ENCODE measurements around the gene HES1. TPM values are rescaled to one million over a fixed set of nuclear protein-coding genes. Genes with fewer than 3 reads are reported as not detected.
"Not testable (repeated sequence)": the region's sequence is repeated elsewhere in the genome, so short reads cannot be mapped to it uniquely, and the experiment has no call there.

Gene HES1
- total and polyA plus RNA-seq, 5 donors from 2014 or later = 0.17 to 10.5 (median 0.71) TPM; not detected in 2

DNA sequence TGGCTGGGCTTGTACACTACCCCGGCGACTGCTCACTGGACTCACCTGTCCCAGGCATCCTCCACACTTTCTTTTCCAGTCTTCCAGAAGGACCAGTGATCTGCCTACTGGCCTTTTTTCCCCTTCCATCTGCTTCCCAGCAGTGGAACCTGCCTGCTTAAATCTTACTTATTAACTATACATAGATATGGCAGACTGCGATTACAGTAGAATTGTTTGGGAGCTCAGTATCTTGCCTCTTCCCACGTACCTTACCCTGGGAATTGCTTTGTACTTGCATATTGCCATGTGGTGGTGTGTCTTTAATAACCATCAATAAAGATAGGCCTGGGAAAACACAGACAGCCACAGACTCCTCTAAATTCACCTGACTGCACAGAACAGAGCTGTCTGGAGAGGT, 11.8 kb upstream of the HES1 start:
- ATAC-seq (ENCODE audit: low read depth in 2 of 2) = no peak

GRCh38 chr3:194125442-194125841, 10.5 kb upstream of the HES1 start:
- Histone ChIP-seq H3K4me1 (ENCODE audit: control insufficient read depth, insufficient read depth, low read length, poor library complexity, severe bottlenecking) (no peaks in the 10 kb centered on the region), H3K36me3 (ENCODE audit: control insufficient read depth, insufficient read depth, low read length) (no peaks in the 10 kb centered on the region), H3K27ac (ENCODE audit: insufficient read depth, low read length, poor library complexity, severe bottlenecking) (no peak overlapping the region), H3K27me3 (ENCODE audit: control insufficient read depth, insufficient read depth, low read length) (peaks cover 7% of the 10 kb centered on the region), H3K4me3 (ENCODE audit: low read depth, low read length) (no peak overlapping the region), H3K9me3 (ENCODE audit: control insufficient read depth in 2 of 2, low read length in 2 of 2) (no peaks in the 10 kb centered on the region)
- no peak for ATAC-seq (ENCODE audit: low read depth in 2 of 2)
- no peak overlapping the region for H3K4me3 Mint-ChIP-seq
- H3K9me3 Mint-ChIP-seq = no peaks in the 10 kb centered on the region
- peaks cover 54% of the 10 kb centered on the region for H3K27me3 Mint-ChIP-seq
- DNase-seq = no peak
- peaks cover 0 to 4% (median 0%) of the 10 kb centered on the region in 4 donors for H3K4me1 Mint-ChIP-seq
- no peak overlapping the region for H3K27ac Mint-ChIP-seq
- no peaks in the 10 kb centered on the region for H3K36me3 Mint-ChIP-seq

More for the DNA sequence above, 11.8 kb upstream of the HES1 start:
- no peaks in the 10 kb centered on the region for H3K36me3 Mint-ChIP-seq
- Histone ChIP-seq H3K36me3 (ENCODE audit: control insufficient read depth, insufficient read depth, low read length) (no peaks in the 10 kb centered on the region), H3K4me1 (ENCODE audit: control insufficient read depth, insufficient read depth, low read length, poor library complexity, severe bottlenecking) (no peaks in the 10 kb centered on the region), H3K27ac (ENCODE audit: insufficient read depth, low read length, poor library complexity, severe bottlenecking) (no peak overlapping the region), H3K27me3 (ENCODE audit: control insufficient read depth, insufficient read depth, low read length) (peaks cover 7% of the 10 kb centered on the region), H3K9me3 (ENCODE audit: control insufficient read depth in 2 of 2, low read length in 2 of 2) (no peaks in the 10 kb centered on the region), H3K4me3 (ENCODE audit: low read depth, low read length) (no peak overlapping the region)
- DNase-seq = no peak
- no peaks in the 10 kb centered on the region for H3K9me3 Mint-ChIP-seq
- H3K4me3 Mint-ChIP-seq = no peak overlapping the region
- peaks cover 61% of the 10 kb centered on the region for H3K27me3 Mint-ChIP-seq
- H3K27ac Mint-ChIP-seq = no peak overlapping the region
- no peaks in the 10 kb centered on the region for H3K4me1 Mint-ChIP-seq

GRCh38 chr3:194126790-194127189, 9.2 kb upstream of the HES1 start:
- H3K27ac ChIP-seq (ENCODE audit: insufficient read depth, low read length, poor library complexity, severe bottlenecking) = no peak overlapping the region
- peak overlapping the region in 1 of 4 donors; percentile 34 for H3K4me3 Mint-ChIP-seq
- no peak overlapping the region for H3K4me3 ChIP-seq (ENCODE audit: low read depth, low read length)
- H3K9me3 Mint-ChIP-seq = no peaks in the 10 kb centered on the region
- ATAC-seq (ENCODE audit: low read depth in 2 of 2) (no peak), DNase-seq (no peak)
- peaks cover 12% of the 10 kb centered on the region for H3K4me1 ChIP-seq (ENCODE audit: control insufficient read depth, insufficient read depth, low read length, poor library complexity, severe bottlenecking)
- no peaks in the 10 kb centered on the region for H3K36me3 Mint-ChIP-seq
- H3K9me3 ChIP-seq (ENCODE audit: control insufficient read depth in 2 of 2, low read length in 2 of 2) = no peaks in the 10 kb centered on the region
- no peak overlapping the region for H3K27ac Mint-ChIP-seq
- H3K4me1 Mint-ChIP-seq = peaks cover 0 to 14% (median 10%) of the 10 kb centered on the region in 4 donors
- H3K36me3 ChIP-seq (ENCODE audit: control insufficient read depth, insufficient read depth, low read length) = no peaks in the 10 kb centered on the region
- H3K27me3 Mint-ChIP-seq = peaks cover 60% of the 10 kb centered on the region
- H3K27me3 ChIP-seq (ENCODE audit: control insufficient read depth, insufficient read depth, low read length) = peaks cover 7% of the 10 kb centered on the region

- Histone ChIP-seq H3K27ac (ENCODE audit: insufficient read depth, low read length, poor library complexity, severe bottlenecking) (no peak overlapping the region), H3K36me3 (ENCODE audit: control insufficient read depth, insufficient read depth, low read length) (no peaks in the 10 kb centered on the region), H3K4me1 (ENCODE audit: control insufficient read depth, insufficient read depth, low read length, poor library complexity, severe bottlenecking) (peaks cover 12% of the 10 kb centered on the region), H3K4me3 (ENCODE audit: low read depth, low read length) (no peak overlapping the region), H3K27me3 (ENCODE audit: control insufficient read depth, insufficient read depth, low read length) (peaks cover 6% of the 10 kb centered on the region), H3K9me3 (ENCODE audit: control insufficient read depth in 2 of 2, low read length in 2 of 2) (no peaks in the 10 kb centered on the region)
- DNase-seq = no peak
- no peak overlapping the region for H3K27ac Mint-ChIP-seq
- peaks cover 69% of the 10 kb centered on the region for H3K27me3 Mint-ChIP-seq
- H3K36me3 Mint-ChIP-seq = no peaks in the 10 kb centered on the region
- ATAC-seq (ENCODE audit: low read depth in 2 of 2) = no peak
- H3K4me3 Mint-ChIP-seq = no peak overlapping the region
- H3K4me1 Mint-ChIP-seq = peaks cover 2 to 24% (median 15%) of the 10 kb centered on the region in 4 donors
- H3K9me3 Mint-ChIP-seq = peaks cover 0 to under 1% (median 0%) of the 10 kb centered on the region in 7 donors
Observed at GRCh38 chr3:194128202-194128918, 7.6 kb upstream of the HES1 start.

DNA sequence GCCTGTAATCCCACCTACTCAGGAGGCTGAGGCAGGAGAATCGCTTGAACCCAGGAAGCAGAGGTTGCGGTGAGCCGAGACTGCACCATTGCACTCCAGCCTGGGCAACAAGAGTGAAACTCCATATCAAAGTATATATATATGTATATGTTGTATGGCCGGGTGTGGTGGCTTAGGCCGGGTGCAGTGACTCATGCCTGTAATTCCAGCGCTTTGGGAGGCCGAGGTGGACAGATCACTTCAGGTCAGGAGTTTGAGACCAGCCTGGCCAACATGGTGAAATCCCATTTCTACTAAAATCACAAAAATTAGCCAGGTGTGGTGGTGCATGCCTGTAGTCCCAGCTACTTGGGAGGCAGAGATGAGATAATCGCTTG, 7.0 kb upstream of the HES1 start:
- not testable (repeated sequence) for H3K4me3 ChIP-seq (ENCODE audit: low read depth, low read length); H3K27ac ChIP-seq (ENCODE audit: insufficient read depth, low read length, poor library complexity, severe bottlenecking); H3K27ac Mint-ChIP-seq; ATAC-seq (ENCODE audit: low read depth in 2 of 2); H3K36me3 ChIP-seq (ENCODE audit: control insufficient read depth, insufficient read depth, low read length); H3K9me3 ChIP-seq (ENCODE audit: control insufficient read depth in 2 of 2, low read length in 2 of 2); H3K9me3 Mint-ChIP-seq; DNase-seq; H3K27me3 ChIP-seq (ENCODE audit: control insufficient read depth, insufficient read depth, low read length); H3K36me3 Mint-ChIP-seq; H3K4me3 Mint-ChIP-seq
- Mint-ChIP-seq H3K4me1 (peaks cover 5 to 28% (median 19%) of the 10 kb centered on the region in 4 donors), H3K27me3 (peaks cover 68% of the 10 kb centered on the region)
- peaks cover 17% of the 10 kb centered on the region for H3K4me1 ChIP-seq (ENCODE audit: control insufficient read depth, insufficient read depth, low read length, poor library complexity, severe bottlenecking)

DNA sequence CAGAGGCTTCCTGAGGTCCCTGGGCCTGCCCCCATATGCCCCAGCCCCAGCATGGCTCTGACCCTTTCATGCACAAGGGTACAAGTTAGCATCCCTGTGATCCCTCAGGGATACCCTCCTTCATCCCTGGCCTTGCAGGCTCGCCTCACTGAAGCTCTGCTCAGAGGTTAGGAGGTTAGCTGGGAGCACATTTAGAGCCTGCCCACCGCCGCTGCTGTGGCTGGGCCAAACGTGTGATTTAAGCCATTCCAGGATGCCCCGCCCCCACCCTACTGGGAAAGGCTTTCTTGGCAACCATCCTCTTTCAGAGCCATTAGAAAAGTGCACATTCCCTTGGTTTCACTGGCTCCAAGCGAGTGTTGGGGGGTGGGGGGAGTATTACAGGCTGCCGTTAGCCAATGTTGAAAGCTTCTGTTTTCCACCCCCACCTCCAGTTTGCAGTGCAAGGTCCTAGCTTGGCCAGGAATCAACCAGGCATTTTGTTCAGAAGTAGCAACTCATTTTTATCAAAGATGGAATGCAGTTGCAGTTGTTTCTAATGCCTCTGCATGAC, 6.3 kb upstream of the HES1 start:
- Mint-ChIP-seq H3K27ac (peak overlapping the region in 1 of 3 donors; percentile 28), H3K27me3 (peaks cover 61% of the 10 kb centered on the region), H3K9me3 (peaks cover 0 to 2% (median 0%) of the 10 kb centered on the region in 7 donors), H3K4me3 (no peak overlapping the region), H3K36me3 (no peaks in the 10 kb centered on the region), H3K4me1 (peaks cover 5 to 28% (median 19%) of the 10 kb centered on the region in 4 donors)
- peaks cover 7% of the 10 kb centered on the region for H3K27me3 ChIP-seq (ENCODE audit: control insufficient read depth, insufficient read depth, low read length)
- peaks cover 20% of the 10 kb centered on the region for H3K4me1 ChIP-seq (ENCODE audit: control insufficient read depth, insufficient read depth, low read length, poor library complexity, severe bottlenecking)
- no peak for DNase-seq
- H3K9me3 ChIP-seq (ENCODE audit: control insufficient read depth in 2 of 2, low read length in 2 of 2) = no peaks in the 10 kb centered on the region
- H3K27ac ChIP-seq (ENCODE audit: insufficient read depth, low read length, poor library complexity, severe bottlenecking) = no peak overlapping the region
- no peak overlapping the region for H3K4me3 ChIP-seq (ENCODE audit: low read depth, low read length)
- H3K36me3 ChIP-seq (ENCODE audit: control insufficient read depth, insufficient read depth, low read length) = no peaks in the 10 kb centered on the region
- ATAC-seq (ENCODE audit: low read depth in 2 of 2) = no peak

DNA sequence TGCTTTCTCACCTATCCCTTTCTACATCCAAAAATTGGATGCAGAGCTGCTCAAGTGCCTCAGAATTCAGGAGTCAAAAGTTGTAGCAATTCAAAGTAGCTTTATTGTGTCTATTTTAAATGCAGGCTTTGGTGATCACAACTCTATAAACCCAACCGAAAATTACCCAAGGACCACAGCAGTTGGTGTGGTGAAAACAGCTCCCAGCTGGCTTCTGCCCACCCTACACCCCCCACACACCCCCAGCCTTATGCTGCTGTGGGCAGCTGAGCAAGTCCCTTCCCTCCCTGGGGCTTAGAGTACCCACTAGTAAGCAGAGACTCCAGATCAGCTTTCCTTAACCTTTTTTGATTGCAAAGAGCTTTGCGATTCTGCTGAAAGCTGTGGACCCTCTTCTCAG, 5.8 kb upstream of the HES1 start:
- Mint-ChIP-seq H3K27me3 (peaks cover 65% of the 10 kb centered on the region), H3K9me3 (peaks cover 0 to 3% (median 0%) of the 10 kb centered on the region in 7 donors), H3K36me3 (no peaks in the 10 kb centered on the region), H3K4me1 (peaks cover 5 to 32% (median 21%) of the 10 kb centered on the region in 4 donors), H3K4me3 (no peak overlapping the region), H3K27ac (peak overlapping the region in 1 of 3 donors; percentile 28)
- Histone ChIP-seq H3K36me3 (ENCODE audit: control insufficient read depth, insufficient read depth, low read length) (no peaks in the 10 kb centered on the region), H3K4me3 (ENCODE audit: low read depth, low read length) (no peak overlapping the region), H3K27me3 (ENCODE audit: control insufficient read depth, insufficient read depth, low read length) (peaks cover 7% of the 10 kb centered on the region), H3K27ac (ENCODE audit: insufficient read depth, low read length, poor library complexity, severe bottlenecking) (no peak overlapping the region), H3K4me1 (ENCODE audit: control insufficient read depth, insufficient read depth, low read length, poor library complexity, severe bottlenecking) (peaks cover 26% of the 10 kb centered on the region), H3K9me3 (ENCODE audit: control insufficient read depth in 2 of 2, low read length in 2 of 2) (no peaks in the 10 kb centered on the region)
- DNase-seq (no peak), ATAC-seq (ENCODE audit: low read depth in 2 of 2) (no peak)

Measured in CD4-positive, CD25-positive, alpha-beta regulatory T cell (primary cell).